ENCODE measurements around the gene ESRRB. TPM values are rescaled to one million over a fixed set of nuclear protein-coding genes. Genes with fewer than 3 reads are reported as not detected.

Gene ESRRB
- total RNA-seq, 3 donors from 2014 or later (not counting 1 experiment from before 2014, with no cell fraction given) = 0.45 to 1.3 TPM; not detected in 1

DNA sequence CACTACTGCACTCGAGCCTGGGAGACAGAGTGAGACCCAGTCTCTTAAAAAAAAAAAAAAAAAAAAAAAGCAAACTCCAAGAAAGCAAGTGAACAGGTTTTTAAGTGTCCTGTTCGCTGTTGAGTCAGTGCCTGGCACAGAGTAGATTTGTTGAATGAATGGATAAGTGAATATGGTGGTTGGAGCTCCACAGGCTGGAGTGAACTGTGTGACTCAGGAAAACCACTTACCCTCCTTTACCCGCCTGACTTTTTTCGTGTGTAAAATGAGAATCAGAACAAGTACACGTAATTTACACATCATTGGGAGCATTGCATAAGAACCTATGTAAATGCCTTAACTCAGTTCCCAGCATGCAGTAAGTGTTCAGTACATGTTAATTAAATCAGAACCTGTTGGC lies 24.0 kb upstream of the ESRRB start:
- WGBS (ENCODE audit: insufficient coverage) = 80% methylated on average over 3 of the region's 5 CpGs
- ATAC-seq = no peak

DNA sequence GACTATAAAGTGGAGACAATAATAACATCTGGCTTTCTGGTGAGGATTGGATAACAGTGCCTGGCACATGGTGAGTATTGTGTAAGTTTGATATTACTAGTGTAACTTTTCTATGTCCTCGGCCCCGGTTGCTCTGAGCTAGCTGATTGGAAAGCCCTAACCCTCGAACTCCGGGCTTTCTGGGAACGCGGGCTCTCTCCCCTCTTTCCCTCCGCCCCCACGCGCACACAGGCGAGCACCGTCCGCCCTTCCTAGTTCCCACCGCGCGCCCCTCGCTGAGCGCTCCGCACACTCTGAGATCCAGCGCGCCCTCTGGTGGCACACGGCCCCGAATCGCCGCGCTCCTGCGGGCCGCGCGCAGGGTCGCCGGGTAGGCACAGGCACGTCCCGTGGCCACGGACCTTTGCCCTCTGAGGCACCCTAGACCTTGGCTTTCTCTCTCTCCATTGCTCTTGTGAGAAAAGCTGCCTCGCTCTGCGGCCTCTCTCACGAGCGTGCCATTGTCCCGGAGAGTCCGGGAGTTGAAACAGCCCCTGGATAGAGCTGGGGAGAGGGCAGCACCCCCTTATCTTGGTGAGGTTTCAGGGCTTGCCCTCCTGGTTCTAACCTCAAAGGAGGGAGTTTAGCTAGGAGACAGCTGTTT lies 23.2 kb upstream of the ESRRB start:
- Histone ChIP-seq H3K27ac (ENCODE audit: low read length) (no peak overlapping the region), H3K4me1 (ENCODE audit: control insufficient read depth, insufficient read depth, low read length) (peaks cover 2% of the 10 kb centered on the region), H3K4me3 (ENCODE audit: low read length) (no peak overlapping the region), H3K27me3 (ENCODE audit: control insufficient read depth, insufficient read depth, low read length) (no peaks in the 10 kb centered on the region), H3K36me3 (ENCODE audit: control insufficient read depth, insufficient read depth, low read length) (no peaks in the 10 kb centered on the region), H3K9me3 (ENCODE audit: control insufficient read depth, insufficient read depth, low read length) (no peaks in the 10 kb centered on the region)
- ATAC-seq (peak; percentile 47 to 80 (median 52)), DNase-seq (peak; percentile 42 to 63)
- intact Hi-C loops (cut with micrococcal nuclease) = loop anchor here (1.0 kb wide), 1 partner anchor 301 kb away; no protein-coding TSS in a partner anchor
- peaks cover 0 to 6% of the 10 kb centered on the region in 2 donors for H3K4me1 Mint-ChIP-seq
- no peak overlapping the region for H3K27ac Mint-ChIP-seq
- TF ChIP-seq, protein P1, sequence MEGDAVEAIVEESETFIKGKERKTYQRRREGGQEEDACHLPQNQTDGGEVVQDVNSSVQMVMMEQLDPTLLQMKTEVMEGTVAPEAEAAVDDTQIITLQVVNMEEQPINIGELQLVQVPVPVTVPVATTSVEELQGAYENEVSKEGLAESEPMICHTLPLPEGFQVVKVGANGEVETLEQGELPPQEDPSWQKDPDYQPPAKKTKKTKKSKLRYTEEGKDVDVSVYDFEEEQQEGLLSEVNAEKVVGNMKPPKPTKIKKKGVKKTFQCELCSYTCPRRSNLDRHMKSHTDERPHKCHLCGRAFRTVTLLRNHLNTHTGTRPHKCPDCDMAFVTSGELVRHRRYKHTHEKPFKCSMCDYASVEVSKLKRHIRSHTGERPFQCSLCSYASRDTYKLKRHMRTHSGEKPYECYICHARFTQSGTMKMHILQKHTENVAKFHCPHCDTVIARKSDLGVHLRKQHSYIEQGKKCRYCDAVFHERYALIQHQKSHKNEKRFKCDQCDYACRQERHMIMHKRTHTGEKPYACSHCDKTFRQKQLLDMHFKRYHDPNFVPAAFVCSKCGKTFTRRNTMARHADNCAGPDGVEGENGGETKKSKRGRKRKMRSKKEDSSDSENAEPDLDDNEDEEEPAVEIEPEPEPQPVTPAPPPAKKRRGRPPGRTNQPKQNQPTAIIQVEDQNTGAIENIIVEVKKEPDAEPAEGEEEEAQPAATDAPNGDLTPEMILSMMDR (IDR thresholded peaks at IDR 0.05) = peak; percentile 71
- H3K36me3 Mint-ChIP-seq = no peaks in the 10 kb centered on the region
- no peak overlapping the region for H3K4me3 Mint-ChIP-seq
- H3K9me3 Mint-ChIP-seq = no peaks in the 10 kb centered on the region
- peaks cover 15 to 24% of the 10 kb centered on the region in 2 donors for H3K27me3 Mint-ChIP-seq (ENCODE audit: low read depth in 2 of 2)
- WGBS (ENCODE audit: insufficient coverage) = 7% methylated on average over 40 of the region's 40 CpGs

More for the DNA sequence above, 24.0 kb upstream of the ESRRB start:
- Mint-ChIP-seq H3K4me3 (no peak overlapping the region), H3K27me3 (ENCODE audit: low read depth in 2 of 2) (peaks cover 12 to 18% of the 10 kb centered on the region in 2 donors), H3K9me3 (no peaks in the 10 kb centered on the region), H3K36me3 (no peaks in the 10 kb centered on the region), H3K27ac (no peak overlapping the region), H3K4me1 (peaks cover 0 to 6% of the 10 kb centered on the region in 2 donors)
- Histone ChIP-seq H3K27ac (ENCODE audit: low read length) (no peak overlapping the region), H3K9me3 (ENCODE audit: control insufficient read depth, insufficient read depth, low read length) (no peaks in the 10 kb centered on the region), H3K36me3 (ENCODE audit: control insufficient read depth, insufficient read depth, low read length) (no peaks in the 10 kb centered on the region), H3K4me3 (ENCODE audit: low read length) (no peak overlapping the region), H3K4me1 (ENCODE audit: control insufficient read depth, insufficient read depth, low read length) (peaks cover 2% of the 10 kb centered on the region), H3K27me3 (ENCODE audit: control insufficient read depth, insufficient read depth, low read length) (no peaks in the 10 kb centered on the region)
- TF ChIP-seq, protein P1 (IDR thresholded peaks at IDR 0.05) = no peak
- intact Hi-C loops (cut with micrococcal nuclease) = loop anchor here (1.0 kb wide), 1 partner anchor 301 kb away; no protein-coding TSS in a partner anchor
- DNase-seq = no peak

DNA sequence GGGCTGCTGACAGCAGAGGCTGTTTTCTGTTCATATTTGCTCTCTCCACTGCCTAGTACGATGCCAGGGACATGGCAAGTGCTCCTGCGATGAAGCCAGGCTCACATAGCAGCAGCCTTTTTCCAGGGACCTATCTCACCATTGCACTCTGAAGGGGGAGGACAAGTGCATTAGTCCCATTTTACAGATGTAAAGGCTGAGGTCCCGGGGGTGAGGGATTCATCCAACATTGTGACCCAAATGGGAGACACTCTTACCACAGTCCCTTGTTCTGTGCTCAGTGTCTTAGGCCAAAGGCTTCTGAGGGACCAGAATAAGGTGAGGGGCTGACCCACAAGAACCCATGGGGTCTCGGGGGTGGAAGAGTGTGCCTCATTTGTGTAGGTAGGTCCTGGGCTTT lies 21.6 kb upstream of the ESRRB start:
- TF ChIP-seq, protein P1 (IDR thresholded peaks at IDR 0.05) = no peak
- Histone ChIP-seq H3K27ac (ENCODE audit: low read length) (no peak overlapping the region), H3K4me3 (ENCODE audit: low read length) (no peak overlapping the region), H3K27me3 (ENCODE audit: control insufficient read depth, insufficient read depth, low read length) (no peaks in the 10 kb centered on the region), H3K4me1 (ENCODE audit: control insufficient read depth, insufficient read depth, low read length) (peaks cover 2% of the 10 kb centered on the region), H3K9me3 (ENCODE audit: control insufficient read depth, insufficient read depth, low read length) (no peaks in the 10 kb centered on the region), H3K36me3 (ENCODE audit: control insufficient read depth, insufficient read depth, low read length) (no peaks in the 10 kb centered on the region)
- WGBS (ENCODE audit: insufficient coverage) = 90% methylated on average over 3 of the region's 4 CpGs
- ATAC-seq (no peak), DNase-seq (no peak)
- H3K9me3 Mint-ChIP-seq = no peaks in the 10 kb centered on the region
- peaks cover 0 to 6% of the 10 kb centered on the region in 2 donors for H3K4me1 Mint-ChIP-seq
- H3K36me3 Mint-ChIP-seq = no peaks in the 10 kb centered on the region
- H3K27ac Mint-ChIP-seq = no peak overlapping the region
- no peak overlapping the region for H3K4me3 Mint-ChIP-seq
- H3K27me3 Mint-ChIP-seq (ENCODE audit: low read depth in 2 of 2) = peaks cover 23 to 36% of the 10 kb centered on the region in 2 donors
- intact Hi-C loops (cut with micrococcal nuclease) = no loop called here

Measured in natural killer cell (primary cell).